Measurements from ENCODE around the gene FAM174C. TPM values are rescaled to one million over a fixed set of nuclear protein-coding genes. Genes with fewer than 3 reads are reported as not detected.

FAM174C gene
- polyA plus RNA-seq, 3 donors, result 32.8 to 56.2 (median 40.0) TPM

DNA sequence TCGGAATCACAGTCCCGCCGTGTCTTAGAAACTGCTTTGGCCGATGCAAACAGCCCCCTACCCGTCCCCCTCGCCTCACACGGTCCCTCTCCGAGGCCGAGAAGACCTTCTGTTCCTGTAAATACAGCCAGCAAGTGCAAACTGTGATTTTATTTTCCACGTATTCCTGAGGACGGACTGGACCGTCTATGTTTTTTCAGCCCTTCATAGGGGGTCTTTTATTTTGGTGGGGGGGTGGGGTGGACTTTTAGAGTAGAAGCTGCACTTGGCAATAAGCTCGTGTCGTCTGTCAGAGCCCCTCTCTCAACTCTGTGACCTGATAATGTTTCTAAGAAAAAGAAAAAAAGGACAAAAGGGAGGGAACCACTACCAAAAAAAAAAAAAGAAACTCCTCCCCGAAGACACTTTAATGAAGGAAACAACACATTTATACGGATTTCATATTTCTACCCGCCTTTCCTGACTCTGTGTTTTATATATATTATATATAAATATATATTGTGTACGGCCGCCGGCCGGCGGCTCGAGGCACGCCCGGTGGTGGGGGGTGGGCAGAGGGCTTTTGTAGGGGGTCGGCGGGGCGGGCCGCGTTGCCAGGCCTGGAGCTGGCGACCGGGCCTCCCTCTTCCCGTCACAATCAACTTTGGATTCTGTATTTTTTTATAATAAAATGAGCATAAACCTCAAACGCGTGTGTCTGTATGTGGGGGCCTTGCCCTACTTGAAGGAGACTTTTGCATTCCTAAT lies 25.6 kb downstream of the FAM174C start:
- H3K4me2 ChIP-seq (replicated peaks; ENCODE audit: extremely low read depth, low read length, poor library complexity, severe bottlenecking), result no peak overlapping the region
- intact Hi-C loops (cut with micrococcal nuclease), result no loop called here
- no peaks in the 10 kb centered on the region for H3K79me2 ChIP-seq (ENCODE audit: insufficient read depth, low read length)
- TF ChIP-seq, protein P1, sequence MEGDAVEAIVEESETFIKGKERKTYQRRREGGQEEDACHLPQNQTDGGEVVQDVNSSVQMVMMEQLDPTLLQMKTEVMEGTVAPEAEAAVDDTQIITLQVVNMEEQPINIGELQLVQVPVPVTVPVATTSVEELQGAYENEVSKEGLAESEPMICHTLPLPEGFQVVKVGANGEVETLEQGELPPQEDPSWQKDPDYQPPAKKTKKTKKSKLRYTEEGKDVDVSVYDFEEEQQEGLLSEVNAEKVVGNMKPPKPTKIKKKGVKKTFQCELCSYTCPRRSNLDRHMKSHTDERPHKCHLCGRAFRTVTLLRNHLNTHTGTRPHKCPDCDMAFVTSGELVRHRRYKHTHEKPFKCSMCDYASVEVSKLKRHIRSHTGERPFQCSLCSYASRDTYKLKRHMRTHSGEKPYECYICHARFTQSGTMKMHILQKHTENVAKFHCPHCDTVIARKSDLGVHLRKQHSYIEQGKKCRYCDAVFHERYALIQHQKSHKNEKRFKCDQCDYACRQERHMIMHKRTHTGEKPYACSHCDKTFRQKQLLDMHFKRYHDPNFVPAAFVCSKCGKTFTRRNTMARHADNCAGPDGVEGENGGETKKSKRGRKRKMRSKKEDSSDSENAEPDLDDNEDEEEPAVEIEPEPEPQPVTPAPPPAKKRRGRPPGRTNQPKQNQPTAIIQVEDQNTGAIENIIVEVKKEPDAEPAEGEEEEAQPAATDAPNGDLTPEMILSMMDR (IDR thresholded peaks at IDR 0.05), result no peak
- no peaks in the 10 kb centered on the region for H3K4me1 Mint-ChIP-seq
- no peak for DNase-seq
- H3K9me3 ChIP-seq (replicated peaks in 1 of 2; ENCODE audit: control insufficient read depth in 1 of 2, insufficient read depth in 1 of 2, low read length in 2 of 2), result no peaks in the 10 kb centered on the region
- no peak overlapping the region for H2AFZ ChIP-seq (ENCODE audit: insufficient read depth, low read depth, low read length, poor library complexity, severe bottlenecking)
- H3K9me3 Mint-ChIP-seq, result peaks cover 0 to 2% (median 0%) of the 10 kb centered on the region in 7 donors
- H3K4me3 Mint-ChIP-seq, result no peak overlapping the region
- no peak overlapping the region for H3K27ac ChIP-seq (ENCODE audit: low read depth in 1 of 2, low read length in 2 of 2)
- H3K4me3 ChIP-seq (replicated peaks in 1 of 3; ENCODE audit: low read depth in 2 of 3, low read length in 3 of 3), result no peak overlapping the region
- no peaks in the 10 kb centered on the region for H4K20me1 ChIP-seq (ENCODE audit: insufficient read depth, low read length)
- no peaks in the 10 kb centered on the region for H3K36me3 ChIP-seq (replicated peaks in 1 of 2; ENCODE audit: control insufficient read depth in 1 of 2, insufficient read depth in 2 of 2, low read length in 2 of 2)
- H3K27me3 Mint-ChIP-seq (ENCODE audit: low read depth in 3 of 3), result peaks cover 4 to 10% (median 7%) of the 10 kb centered on the region in 3 donors
- 77% methylated on average over 9 of the region's 35 CpGs for whole genome bisulfite sequencing (ENCODE audit: insufficient coverage)
- H3K27ac Mint-ChIP-seq, result no peak overlapping the region
- no peaks in the 10 kb centered on the region for H3K36me3 Mint-ChIP-seq
- H3K27me3 ChIP-seq (ENCODE audit: control insufficient read depth in 2 of 2, insufficient read depth in 2 of 2, low read length in 2 of 2), result no peaks in the 10 kb centered on the region
- no peaks in the 10 kb centered on the region for H3K4me1 ChIP-seq (ENCODE audit: control insufficient read depth in 1 of 2, insufficient read depth in 2 of 2, low read length in 2 of 2)
- no peak overlapping the region for H3K9ac ChIP-seq (ENCODE audit: insufficient read depth, low read length, poor library complexity, severe bottlenecking)

- Histone ChIP-seq H4K20me1 (ENCODE audit: insufficient read depth, low read length) (no peaks in the 10 kb centered on the region), H3K4me2 (replicated peaks; ENCODE audit: extremely low read depth, low read length, poor library complexity, severe bottlenecking) (no peak overlapping the region), H3K4me1 (ENCODE audit: control insufficient read depth in 1 of 2, insufficient read depth in 2 of 2, low read length in 2 of 2) (no peaks in the 10 kb centered on the region), H3K27ac (ENCODE audit: low read depth in 1 of 2, low read length in 2 of 2) (no peak overlapping the region), H3K36me3 (replicated peaks in 1 of 2; ENCODE audit: control insufficient read depth in 1 of 2, insufficient read depth in 2 of 2, low read length in 2 of 2) (no peaks in the 10 kb centered on the region), H3K4me3 (replicated peaks in 1 of 3; ENCODE audit: low read depth in 2 of 3, low read length in 3 of 3) (no peak overlapping the region), H3K27me3 (ENCODE audit: control insufficient read depth in 2 of 2, insufficient read depth in 2 of 2, low read length in 2 of 2) (no peaks in the 10 kb centered on the region), H2AFZ (ENCODE audit: insufficient read depth, low read depth, low read length, poor library complexity, severe bottlenecking) (no peak overlapping the region), H3K79me2 (ENCODE audit: insufficient read depth, low read length) (no peaks in the 10 kb centered on the region), H3K9ac (ENCODE audit: insufficient read depth, low read length, poor library complexity, severe bottlenecking) (no peak overlapping the region), H3K9me3 (replicated peaks in 1 of 2; ENCODE audit: control insufficient read depth in 1 of 2, insufficient read depth in 1 of 2, low read length in 2 of 2) (no peaks in the 10 kb centered on the region)
- WGBS (ENCODE audit: insufficient coverage), result 87% methylated on average over 25 of the region's 36 CpGs
- intact Hi-C loops (cut with micrococcal nuclease), result no loop called here
- DNase-seq, result no peak
- TF ChIP-seq, protein P1 (IDR thresholded peaks at IDR 0.05), result no peak
- H3K27me3 Mint-ChIP-seq (ENCODE audit: low read depth in 3 of 3), result peaks cover 2 to 3% (median 2%) of the 10 kb centered on the region in 3 donors
- peaks cover 0 to 2% (median 0%) of the 10 kb centered on the region in 7 donors for H3K9me3 Mint-ChIP-seq
- peak overlapping the region in 1 of 7 donors; percentile 22 for H3K27ac Mint-ChIP-seq
- no peaks in the 10 kb centered on the region for H3K36me3 Mint-ChIP-seq
- no peak overlapping the region for H3K4me3 Mint-ChIP-seq
- H3K4me1 Mint-ChIP-seq, result no peaks in the 10 kb centered on the region
These were observed 27.4 kb downstream of the FAM174C start for GRCh38 chr19:1302533-1303239.

Data from CD14-positive monocyte (primary cell).